Panc1 (cell line): ENCODE data around the gene RGMA. TPM values are rescaled to one million over a fixed set of nuclear protein-coding genes. Genes with fewer than 3 reads are reported as not detected.

Experiments
- ATAC-seq: fragments of 200-7000 bp; cut with Tn5 transposase; 2 replicates; pipeline ENCODE4 v1.9.1; 2020; ENCODE audit warnings: mild to moderate bottlenecking, moderate library complexity
- BruUV-seq: library from RNA; stranded (reverse); fragments of 400-500 nt; replicated peaks from 2 replicates; lab custom pipeline; 2021; lab: Mats Ljungman, UMichigan
- CTCF ChIA-PET: fragments of 300-600 bp; sonication (Branson Sonifier 250); formaldehyde crosslinking; loops from one replicate; lab custom pipeline; 2022; ENCODE audit warnings: antibody characterized with exemption; lab: Charles Lee
- POLR2A ChIA-PET: fragments of 300-600 bp; sonication (Branson Sonifier 250); formaldehyde crosslinking; loops from one replicate; lab custom pipeline; 2022; ENCODE audit warnings: antibody characterized with exemption; lab: Charles Lee
- DNase-seq: peaks from one replicate; pipeline ENCODE4 v3.0.0-alpha.2; 2010; ENCODE audit warnings: low read depth, low spot score
- H3K27ac ChIP-seq: 2 replicates; pipeline ENCODE4 v1.5.1; 2011; ENCODE audit warnings: mild to moderate bottlenecking, low read length, inconsistent platforms
- H3K27me3 ChIP-seq: fragments of 200-500 bp; sonication (Bioruptor generic); 2 replicates; pipeline ENCODE4 v1.6.0; 2014; ENCODE audit warnings: low read length, inconsistent platforms; ENCODE audit not compliant: control insufficient read depth, insufficient read depth
- H3K36me3 ChIP-seq: fragments of 200-500 bp; sonication (Bioruptor generic); 2 replicates; pipeline ENCODE4 v1.5.1; 2014; ENCODE audit warnings: inconsistent platforms, mild to moderate bottlenecking, low read length, moderate library complexity; ENCODE audit not compliant: control insufficient read depth, insufficient read depth
- H3K4me1 ChIP-seq: 2 replicates; pipeline ENCODE4 v1.5.1; 2011; ENCODE audit warnings: inconsistent platforms, mild to moderate bottlenecking, low read length, moderate library complexity; ENCODE audit not compliant: control insufficient read depth, insufficient read depth
- H3K4me3 ChIP-seq, 2 experiments: 2 replicates each; pipeline ENCODE4 v1.5.1; 2011 to 2012; ENCODE audit warnings: low read depth in 2 of 2, low read length in 2 of 2, mild to moderate bottlenecking in 2 of 2, inconsistent platforms in 1 of 2, moderate library complexity in 1 of 2
- H3K9me3 ChIP-seq: fragments of 200-500 bp; sonication (Bioruptor generic); 2 replicates; pipeline ENCODE4 v1.5.1; 2014; ENCODE audit warnings: low read depth, mild to moderate bottlenecking, inconsistent platforms, low read length, moderate library complexity; ENCODE audit not compliant: control insufficient read depth, insufficient read depth
- CTCF ChIP-seq: fragments of 450-650 bp; IDR thresholded peaks from 2 replicates; pipeline ENCODE4 v1.5.1; 2017; ENCODE audit warnings: mild to moderate bottlenecking
- POLR2AphosphoS5 ChIP-seq: IDR thresholded peaks from 2 replicates; pipeline ENCODE4 v1.6.1; 2012; ENCODE audit warnings: mild to moderate bottlenecking, low read depth, low read length, moderate library complexity
- REST ChIP-seq, 2 experiments: IDR thresholded peaks; 2 replicates each; pipeline ENCODE4 v1.6.1; 2011 to 2012; ENCODE audit warnings: low read depth in 2 of 2, control low read depth in 1 of 2, low read length in 1 of 2, mild to moderate bottlenecking in 1 of 2, moderate library complexity in 1 of 2; ENCODE audit not compliant: insufficient read depth in 1 of 2
- SIN3A ChIP-seq: IDR thresholded peaks from 2 replicates; pipeline ENCODE4 v1.6.1; 2012; ENCODE audit warnings: low read depth, mild to moderate bottlenecking, low read length, moderate library complexity, borderline replicate concordance; ENCODE audit not compliant: insufficient read depth
- TCF7L2 ChIP-seq: IDR thresholded peaks from 2 replicates; pipeline ENCODE4 v1.6.1; 2011; ENCODE audit warnings: mild to moderate bottlenecking, low read depth, low read length, inconsistent platforms
- in situ Hi-C: cut with HindIII; loops from 2 replicates; pipeline ENCODE4 v1.10.0; 2016; ENCODE audit warnings: low sequenced_read_pairs, low pct_unique_long_range_greater_than_20kb
- intact Hi-C: fragments of 100-400 bp; cut with micrococcal nuclease; formaldehyde crosslinking; loops from one replicate; pipeline ENCODE4 v1.10.0; 2022; ENCODE audit not compliant: unreplicated experiment
- total RNA-seq: library from RNA; stranded (reverse); gene quantifications from one replicate; pipeline ENCODE4 v1.2.1, GENCODE V29; 2021; ENCODE audit not compliant: unreplicated experiment

The RGMA gene
- total RNA-seq, 1 experiment from 2014 or later, result 0.62 TPM

- H3K27me3 ChIP-seq, result 0 out of 2 replicates have a peak, but pooled peaks cover 2% of the 10 kb centered on the region
- no TSS peak for BruUV-seq
- CTCF ChIA-PET, result no interaction called here
Observed at GRCh38 chr15:93109336-93110102, 20.5 kb upstream of the RGMA start.

GRCh38 chr15:93107646-93108045, 18.6 kb upstream of the RGMA start:
- Histone ChIP-seq H3K27me3 (0 out of 2 replicates have a peak, but pooled peaks cover 2% of the 10 kb centered on the region), H3K9me3 (no peaks in the 10 kb centered on the region), H3K27ac (no peak overlapping the region), H3K4me1 (no peaks in the 10 kb centered on the region), H3K36me3 (no peaks in the 10 kb centered on the region), H3K4me3 (no peak overlapping the region)
- ATAC-seq, result no peak
- DNase-seq, result no peak
- POLR2A ChIA-PET, result no interaction called here
- in situ Hi-C loops (no loop called here), intact Hi-C loops (no loop called here)
- BruUV-seq, result no TSS peak
- no peak for TF ChIP-seq POLR2AphosphoS5
- no peak for TF ChIP-seq REST (IDR thresholded peaks at IDR 0.05; ENCODE audit: insufficient read depth in 1 of 2, low read depth in 2 of 2, low read length in 1 of 2)
- TF ChIP-seq CTCF, result no peak
- TF ChIP-seq TCF7L2, result no peak
- no peak for TF ChIP-seq SIN3A
- CTCF ChIA-PET, result no interaction called here

More at GRCh38 chr15:93109336-93110102, 20.5 kb upstream of the RGMA start:
- H3K36me3 ChIP-seq, result no peaks in the 10 kb centered on the region
- no peak overlapping the region for H3K27ac ChIP-seq
- TF ChIP-seq CTCF (no peak), SIN3A (no peak), REST (IDR thresholded peaks at IDR 0.05; ENCODE audit: insufficient read depth in 1 of 2, low read depth in 2 of 2, low read length in 1 of 2) (no peak), TCF7L2 (no peak), POLR2AphosphoS5 (no peak)
- POLR2A ChIA-PET, result no interaction called here
- intact Hi-C loops (no loop called here), in situ Hi-C loops (no loop called here)
- ATAC-seq, result no peak
- no peak for DNase-seq
- no peaks in the 10 kb centered on the region for H3K9me3 ChIP-seq
- no peaks in the 10 kb centered on the region for H3K4me1 ChIP-seq
- no peak overlapping the region for H3K4me3 ChIP-seq
